H1 (cell line): Measurements from ENCODE around the gene CCSER2. TPM values are rescaled to one million over a fixed set of nuclear protein-coding genes. Genes with fewer than 3 reads are reported as not detected.

Experiments
- CHD2 ChIP-seq: IDR thresholded peaks from 2 replicates; pipeline ENCODE4 v1.6.1; 2012; ENCODE audit warnings: low read length, improper control_type of control experiment
- JUN ChIP-seq: IDR thresholded peaks from 2 replicates; pipeline ENCODE4 v1.6.1; 2011; ENCODE audit warnings: low read depth, mild to moderate bottlenecking, improper control_type of control experiment, low read length
- polyA plus RNA-seq, 7 experiments: library from polyadenylated mRNA; depleted of rRNA in 3 of 7; stranded (reverse) in 5 of 7; unstranded in 2 of 7; fragments of >200 nt in 5 of 7; fragments of 200-250 nt in 2 of 7; gene quantifications; 1 replicate in 5 of 7; 2 replicates in 1 of 7; 4 replicates in 1 of 7; pipeline versions ENCODE4 v1.2.1 to v1.2.3, GENCODE V29; 2011 to 2013; ENCODE audit warnings: missing spikeins in 2 of 7, mixed read lengths in 2 of 7
- total RNA-seq: library from RNA; stranded (reverse); fragmentation: NEBNext Ultra II Directional; extraction: Animal tissue kit (Norgen Biotek cat#: 25700); gene quantifications from 2 replicates; pipeline ENCODE4 v1.2.1, GENCODE V29; 2021
- TF ChIP-seq, protein P1 (sequence below): fragments of 300-600 bp; sonication (generic); IDR thresholded peaks from 2 replicates; pipeline ENCODE4 v1.7.1; 2012; ENCODE audit warnings: low read length, moderate library complexity, mild to moderate bottlenecking, inconsistent platforms; ENCODE audit not compliant: insufficient replicate concordance

Gene CCSER2
- total and polyA plus RNA-seq, 2 of the 8 experiments (the other 6 are each of a cell fraction or from before 2014, with no cell fraction given), result 6.9 to 30.5 TPM

- TF ChIP-seq, protein P1, sequence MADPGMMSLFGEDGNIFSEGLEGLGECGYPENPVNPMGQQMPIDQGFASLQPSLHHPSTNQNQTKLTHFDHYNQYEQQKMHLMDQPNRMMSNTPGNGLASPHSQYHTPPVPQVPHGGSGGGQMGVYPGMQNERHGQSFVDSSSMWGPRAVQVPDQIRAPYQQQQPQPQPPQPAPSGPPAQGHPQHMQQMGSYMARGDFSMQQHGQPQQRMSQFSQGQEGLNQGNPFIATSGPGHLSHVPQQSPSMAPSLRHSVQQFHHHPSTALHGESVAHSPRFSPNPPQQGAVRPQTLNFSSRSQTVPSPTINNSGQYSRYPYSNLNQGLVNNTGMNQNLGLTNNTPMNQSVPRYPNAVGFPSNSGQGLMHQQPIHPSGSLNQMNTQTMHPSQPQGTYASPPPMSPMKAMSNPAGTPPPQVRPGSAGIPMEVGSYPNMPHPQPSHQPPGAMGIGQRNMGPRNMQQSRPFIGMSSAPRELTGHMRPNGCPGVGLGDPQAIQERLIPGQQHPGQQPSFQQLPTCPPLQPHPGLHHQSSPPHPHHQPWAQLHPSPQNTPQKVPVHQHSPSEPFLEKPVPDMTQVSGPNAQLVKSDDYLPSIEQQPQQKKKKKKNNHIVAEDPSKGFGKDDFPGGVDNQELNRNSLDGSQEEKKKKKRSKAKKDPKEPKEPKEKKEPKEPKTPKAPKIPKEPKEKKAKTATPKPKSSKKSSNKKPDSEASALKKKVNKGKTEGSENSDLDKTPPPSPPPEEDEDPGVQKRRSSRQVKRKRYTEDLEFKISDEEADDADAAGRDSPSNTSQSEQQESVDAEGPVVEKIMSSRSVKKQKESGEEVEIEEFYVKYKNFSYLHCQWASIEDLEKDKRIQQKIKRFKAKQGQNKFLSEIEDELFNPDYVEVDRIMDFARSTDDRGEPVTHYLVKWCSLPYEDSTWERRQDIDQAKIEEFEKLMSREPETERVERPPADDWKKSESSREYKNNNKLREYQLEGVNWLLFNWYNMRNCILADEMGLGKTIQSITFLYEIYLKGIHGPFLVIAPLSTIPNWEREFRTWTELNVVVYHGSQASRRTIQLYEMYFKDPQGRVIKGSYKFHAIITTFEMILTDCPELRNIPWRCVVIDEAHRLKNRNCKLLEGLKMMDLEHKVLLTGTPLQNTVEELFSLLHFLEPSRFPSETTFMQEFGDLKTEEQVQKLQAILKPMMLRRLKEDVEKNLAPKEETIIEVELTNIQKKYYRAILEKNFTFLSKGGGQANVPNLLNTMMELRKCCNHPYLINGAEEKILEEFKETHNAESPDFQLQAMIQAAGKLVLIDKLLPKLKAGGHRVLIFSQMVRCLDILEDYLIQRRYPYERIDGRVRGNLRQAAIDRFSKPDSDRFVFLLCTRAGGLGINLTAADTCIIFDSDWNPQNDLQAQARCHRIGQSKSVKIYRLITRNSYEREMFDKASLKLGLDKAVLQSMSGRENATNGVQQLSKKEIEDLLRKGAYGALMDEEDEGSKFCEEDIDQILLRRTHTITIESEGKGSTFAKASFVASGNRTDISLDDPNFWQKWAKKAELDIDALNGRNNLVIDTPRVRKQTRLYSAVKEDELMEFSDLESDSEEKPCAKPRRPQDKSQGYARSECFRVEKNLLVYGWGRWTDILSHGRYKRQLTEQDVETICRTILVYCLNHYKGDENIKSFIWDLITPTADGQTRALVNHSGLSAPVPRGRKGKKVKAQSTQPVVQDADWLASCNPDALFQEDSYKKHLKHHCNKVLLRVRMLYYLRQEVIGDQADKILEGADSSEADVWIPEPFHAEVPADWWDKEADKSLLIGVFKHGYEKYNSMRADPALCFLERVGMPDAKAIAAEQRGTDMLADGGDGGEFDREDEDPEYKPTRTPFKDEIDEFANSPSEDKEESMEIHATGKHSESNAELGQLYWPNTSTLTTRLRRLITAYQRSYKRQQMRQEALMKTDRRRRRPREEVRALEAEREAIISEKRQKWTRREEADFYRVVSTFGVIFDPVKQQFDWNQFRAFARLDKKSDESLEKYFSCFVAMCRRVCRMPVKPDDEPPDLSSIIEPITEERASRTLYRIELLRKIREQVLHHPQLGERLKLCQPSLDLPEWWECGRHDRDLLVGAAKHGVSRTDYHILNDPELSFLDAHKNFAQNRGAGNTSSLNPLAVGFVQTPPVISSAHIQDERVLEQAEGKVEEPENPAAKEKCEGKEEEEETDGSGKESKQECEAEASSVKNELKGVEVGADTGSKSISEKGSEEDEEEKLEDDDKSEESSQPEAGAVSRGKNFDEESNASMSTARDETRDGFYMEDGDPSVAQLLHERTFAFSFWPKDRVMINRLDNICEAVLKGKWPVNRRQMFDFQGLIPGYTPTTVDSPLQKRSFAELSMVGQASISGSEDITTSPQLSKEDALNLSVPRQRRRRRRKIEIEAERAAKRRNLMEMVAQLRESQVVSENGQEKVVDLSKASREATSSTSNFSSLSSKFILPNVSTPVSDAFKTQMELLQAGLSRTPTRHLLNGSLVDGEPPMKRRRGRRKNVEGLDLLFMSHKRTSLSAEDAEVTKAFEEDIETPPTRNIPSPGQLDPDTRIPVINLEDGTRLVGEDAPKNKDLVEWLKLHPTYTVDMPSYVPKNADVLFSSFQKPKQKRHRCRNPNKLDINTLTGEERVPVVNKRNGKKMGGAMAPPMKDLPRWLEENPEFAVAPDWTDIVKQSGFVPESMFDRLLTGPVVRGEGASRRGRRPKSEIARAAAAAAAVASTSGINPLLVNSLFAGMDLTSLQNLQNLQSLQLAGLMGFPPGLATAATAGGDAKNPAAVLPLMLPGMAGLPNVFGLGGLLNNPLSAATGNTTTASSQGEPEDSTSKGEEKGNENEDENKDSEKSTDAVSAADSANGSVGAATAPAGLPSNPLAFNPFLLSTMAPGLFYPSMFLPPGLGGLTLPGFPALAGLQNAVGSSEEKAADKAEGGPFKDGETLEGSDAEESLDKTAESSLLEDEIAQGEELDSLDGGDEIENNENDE, result no peak
- no peak for TF ChIP-seq CHD2
- TF ChIP-seq JUN, result no peak
Measured at GRCh38 chr10:84525120-84525806, 196.9 kb downstream of the CCSER2 start (continued).
